H9 (cell line): Measurements from ENCODE around the gene HEATR5B. TPM values are rescaled to one million over a fixed set of nuclear protein-coding genes. Genes with fewer than 3 reads are reported as not detected.
A peak's percentile ranks its signal among the peaks of the same experiment; 100 is the strongest.

Source experiments
- DNase-seq: peaks from one replicate; pipeline ENCODE4 v3.0.0-alpha.2; 2017
- H2AFZ ChIP-seq: one replicate; pipeline ENCODE4 v1.6.1; 2013; ENCODE audit warnings: mild to moderate bottlenecking, low read length, control low read depth, moderate library complexity
- H2AK5ac ChIP-seq: 2 replicates; pipeline ENCODE4 v1.6.1; 2013; ENCODE audit warnings: low read length, control low read depth, mixed read lengths; ENCODE audit not compliant: insufficient read length
- H2BK120ac ChIP-seq: one replicate; pipeline ENCODE4 v1.6.1; 2013; ENCODE audit warnings: low read depth, mild to moderate bottlenecking, low read length, control low read depth, inconsistent platforms; ENCODE audit not compliant: poor library complexity, severe bottlenecking
- H2BK12ac ChIP-seq: 2 replicates; pipeline ENCODE4 v1.6.1; 2013; ENCODE audit warnings: low read length, control low read depth, mixed read lengths, low read depth; ENCODE audit not compliant: insufficient read length
- H2BK15ac ChIP-seq: 2 replicates; pipeline ENCODE4 v1.6.1; 2013; ENCODE audit warnings: low read depth, low read length, control low read depth
- H2BK20ac ChIP-seq: one replicate; pipeline ENCODE4 v1.6.1; 2013; ENCODE audit warnings: low read depth, mild to moderate bottlenecking, low read length, control low read depth, inconsistent platforms; ENCODE audit not compliant: poor library complexity, severe bottlenecking
- H2BK5ac ChIP-seq: 2 replicates; pipeline ENCODE4 v1.6.1; 2013; ENCODE audit warnings: low read length, control low read depth, mixed read lengths; ENCODE audit not compliant: insufficient read length
- H3K14ac ChIP-seq: 2 replicates; pipeline ENCODE4 v1.6.1; 2013; ENCODE audit warnings: low read length, control low read depth; ENCODE audit not compliant: insufficient read depth
- H3K18ac ChIP-seq: 2 replicates; pipeline ENCODE4 v1.6.1; 2013; ENCODE audit warnings: low read depth, mild to moderate bottlenecking, mixed read lengths, low read length, control low read depth; ENCODE audit not compliant: insufficient read length
- H3K23ac ChIP-seq: 2 replicates; pipeline ENCODE4 v1.6.1; 2013; ENCODE audit warnings: low read length, control low read depth, mixed read lengths, low read depth; ENCODE audit not compliant: insufficient read length
- H3K23me2 ChIP-seq: 2 replicates; pipeline ENCODE4 v1.6.1; 2013; ENCODE audit warnings: low read depth, mild to moderate bottlenecking, mixed read lengths, low read length, control low read depth; ENCODE audit not compliant: insufficient read length, poor library complexity, severe bottlenecking
- H3K27ac ChIP-seq: 2 replicates; pipeline ENCODE4 v1.5.1; 2013; ENCODE audit warnings: low read length, control low read depth, mixed read lengths, low read depth; ENCODE audit not compliant: insufficient read length
- H3K27me3 ChIP-seq: 2 replicates; pipeline ENCODE4 v1.6.1; 2013; ENCODE audit warnings: low read length, control low read depth, inconsistent platforms; ENCODE audit not compliant: insufficient read depth
- H3K4ac ChIP-seq: 2 replicates; pipeline ENCODE4 v1.6.1; 2013; ENCODE audit warnings: low read depth, mild to moderate bottlenecking, control low read depth, inconsistent platforms, low read length, moderate library complexity
- H3K4me1 ChIP-seq: 2 replicates; pipeline ENCODE4 v1.6.1; 2013; ENCODE audit warnings: low read length, control low read depth, inconsistent platforms; ENCODE audit not compliant: insufficient read depth
- H3K4me2 ChIP-seq: 2 replicates; pipeline ENCODE4 v1.6.1; 2013; ENCODE audit warnings: low read length, control low read depth, mixed read lengths; ENCODE audit not compliant: insufficient read length, insufficient read depth
- H3K56ac ChIP-seq: 2 replicates; pipeline ENCODE4 v1.6.1; 2013; ENCODE audit warnings: low read depth, mild to moderate bottlenecking, mixed read lengths, low read length, control low read depth; ENCODE audit not compliant: insufficient read length
- H3K79me1 ChIP-seq: 2 replicates; pipeline ENCODE4 v1.6.1; 2013; ENCODE audit warnings: low read depth, mild to moderate bottlenecking, moderate library complexity, low read length, control low read depth, inconsistent platforms; ENCODE audit not compliant: insufficient read depth, poor library complexity, severe bottlenecking
- H3K79me2 ChIP-seq: 2 replicates; pipeline ENCODE4 v1.6.1; 2013; ENCODE audit warnings: low read length, control low read depth, inconsistent platforms; ENCODE audit not compliant: insufficient read depth
- H3K9ac ChIP-seq: 2 replicates; pipeline ENCODE4 v1.6.1; 2013; ENCODE audit warnings: low read length, control low read depth, mixed read lengths; ENCODE audit not compliant: insufficient read length; ENCODE audit errors: extremely low read depth
- H3K9me3 ChIP-seq: one replicate; pipeline ENCODE4 v1.6.1; 2013; ENCODE audit warnings: low read depth, low read length, inconsistent platforms; ENCODE audit not compliant: control insufficient read depth
- H3T11ph ChIP-seq: one replicate; pipeline ENCODE4 v1.6.1; 2013; ENCODE audit warnings: mild to moderate bottlenecking, low read length, control low read depth, inconsistent platforms
- H4K20me1 ChIP-seq: one replicate; pipeline ENCODE4 v1.6.1; 2013; ENCODE audit not compliant: control insufficient read depth, insufficient read length, insufficient read depth
- H4K5ac ChIP-seq: 2 replicates; pipeline ENCODE4 v1.6.1; 2013; ENCODE audit warnings: low read depth, mild to moderate bottlenecking, mixed read lengths, low read length, control low read depth; ENCODE audit not compliant: insufficient read length
- H4K8ac ChIP-seq: replicated peaks from 2 replicates; pipeline ENCODE4 v1.6.1; 2013; ENCODE audit warnings: low read length, control low read depth, mixed read lengths, low read depth; ENCODE audit not compliant: insufficient read length
- H4K91ac ChIP-seq: 2 replicates; pipeline ENCODE4 v1.6.1; 2013; ENCODE audit warnings: low read depth, mild to moderate bottlenecking, moderate library complexity, mixed read lengths, low read length, control low read depth; ENCODE audit not compliant: insufficient read length
- H3K27ac Mint-ChIP-seq, 3 experiments: 2 replicates in 2 of 3; 3 replicates in 1 of 3; pipeline ENCODE4 v1.8.0; 2020 to 2021; ENCODE audit warnings: mixed read lengths in 3 of 3, mild to moderate bottlenecking in 1 of 3, moderate library complexity in 1 of 3
- H3K27me3 Mint-ChIP-seq: 2 replicates; pipeline ENCODE4 v1.8.0; 2021; ENCODE audit warnings: low read depth, mild to moderate bottlenecking, moderate library complexity, mixed read lengths
- H3K36me3 Mint-ChIP-seq, 3 experiments: 2 replicates in 2 of 3; 3 replicates in 1 of 3; pipeline ENCODE4 v1.8.0; 2020 to 2021; ENCODE audit warnings: low read depth in 3 of 3, mixed read lengths in 3 of 3; ENCODE audit not compliant: insufficient read depth in 1 of 3
- H3K4me1 Mint-ChIP-seq, 2 experiments: 2 replicates each; pipeline ENCODE4 v1.8.0; 2020; ENCODE audit warnings: mixed read lengths in 2 of 2
- H3K4me3 Mint-ChIP-seq, 2 experiments: 2 replicates in 1 of 2; 3 replicates in 1 of 2; pipeline ENCODE4 v1.8.0; 2020 to 2021; ENCODE audit warnings: mild to moderate bottlenecking in 2 of 2, mixed read lengths in 2 of 2, moderate library complexity in 1 of 2
- H3K9me3 Mint-ChIP-seq, 2 experiments: 2 replicates in 1 of 2; 3 replicates in 1 of 2; pipeline ENCODE4 v1.8.0; 2020; ENCODE audit warnings: mild to moderate bottlenecking in 2 of 2, mixed read lengths in 2 of 2, moderate library complexity in 1 of 2
- WGBS: extraction: QIAGEN DNeasy Blood & Tissue Kit; methylation state at CpG from one replicate; pipeline ENCODE4 v1.1.7; 2013; ENCODE audit warnings: missing lambda C conversion rate, low lambda C conversion rate, mixed read lengths; ENCODE audit not compliant: insufficient read length; ENCODE audit errors: extremely low coverage; 5-methylcytosine and 5-hydroxymethylcytosine counted together
- total RNA-seq: library from RNA; stranded (reverse); gene quantifications from 2 replicates; pipeline ENCODE4 v1.2.1, GENCODE V29; 2021
- TF ChIP-seq, protein P1 (sequence below): fragments of 200-600 bp; sonication (generic); conservative IDR thresholded peaks from 3 replicates; pipeline ENCODE4 v1.8.0; 2021; ENCODE audit warnings: antibody characterized with exemption, mild to moderate bottlenecking

HEATR5B gene
- total RNA-seq, 1 experiment from 2014 or later, result 14.0 TPM

DNA sequence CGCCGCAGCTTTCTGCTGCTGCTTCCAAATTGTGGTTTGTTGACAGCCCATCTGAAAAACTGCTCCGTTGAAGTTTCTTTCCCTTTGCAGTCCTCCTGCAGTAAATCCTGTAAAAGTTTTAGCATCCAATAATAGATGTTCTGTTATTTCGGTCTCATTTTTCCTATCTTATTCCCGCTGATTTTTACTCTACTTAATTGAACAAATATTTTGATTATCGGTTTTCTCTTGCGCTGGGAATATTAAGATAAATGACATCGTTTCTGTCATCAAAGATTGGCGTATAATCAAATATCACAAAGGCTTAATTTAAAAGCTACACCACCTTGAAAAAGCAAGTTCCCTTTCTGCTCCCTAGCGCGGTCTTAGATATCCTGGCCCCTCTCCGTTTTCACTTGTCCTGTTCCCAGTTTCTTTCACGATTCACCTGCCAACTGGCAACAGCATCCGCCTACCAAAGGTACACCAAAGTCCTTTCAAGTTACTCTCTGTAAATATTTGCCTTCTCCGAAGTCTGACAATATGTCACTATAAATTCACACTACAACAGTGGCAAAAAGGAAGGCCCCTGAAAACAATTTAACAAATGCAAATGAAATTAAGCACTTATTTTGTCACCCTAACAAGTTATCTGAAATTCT is 116.8 kb downstream of the HEATR5B start:
- Histone ChIP-seq H3K9me3 (no peaks in the 10 kb centered on the region), H3K4me1 (peaks cover 6% of the 10 kb centered on the region; the same call in 1 of the 2 replicates), H3K4ac (no peak overlapping the region), H2BK12ac (no peak overlapping the region), H2BK5ac (no peak overlapping the region), H3K56ac (no peak overlapping the region), H2AK5ac (no peak overlapping the region), H4K5ac (no peak overlapping the region), H3K23ac (no peak overlapping the region), H3K79me1 (no peaks in the 10 kb centered on the region), H3K27me3 (no peaks in the 10 kb centered on the region), H3K14ac (no peak overlapping the region), H2AFZ (no peak overlapping the region), H3K18ac (no peak overlapping the region), H4K20me1 (no peaks in the 10 kb centered on the region), H4K8ac (no peak overlapping the region), H3K27ac (no peak overlapping the region), H3T11ph (no peak overlapping the region), H2BK15ac (no peak overlapping the region), H3K79me2 (0 out of 2 replicates have a peak, but pooled peaks cover 2% of the 10 kb centered on the region), H3K4me2 (peak overlapping the region; percentile 83), H2BK20ac (no peak overlapping the region), H3K9ac (peak overlapping the region; percentile 74), H3K23me2 (peaks cover 10% of the 10 kb centered on the region), H2BK120ac (no peak overlapping the region), H4K91ac (no peak overlapping the region)
- peaks cover 51 to 54% of the 10 kb centered on the region in 2 experiments for H3K4me1 Mint-ChIP-seq
- H3K27ac Mint-ChIP-seq, result no peak overlapping the region
- no CpG with 5 or more reads among the region's 15 CpGs for WGBS
- peak overlapping the region; percentile 83 to 87 for H3K4me3 Mint-ChIP-seq
- no peak for DNase-seq
- no peaks in the 10 kb centered on the region for H3K9me3 Mint-ChIP-seq
- no peaks in the 10 kb centered on the region for H3K27me3 Mint-ChIP-seq
- H3K36me3 Mint-ChIP-seq, result no peaks in the 10 kb centered on the region
- TF ChIP-seq, protein P1, sequence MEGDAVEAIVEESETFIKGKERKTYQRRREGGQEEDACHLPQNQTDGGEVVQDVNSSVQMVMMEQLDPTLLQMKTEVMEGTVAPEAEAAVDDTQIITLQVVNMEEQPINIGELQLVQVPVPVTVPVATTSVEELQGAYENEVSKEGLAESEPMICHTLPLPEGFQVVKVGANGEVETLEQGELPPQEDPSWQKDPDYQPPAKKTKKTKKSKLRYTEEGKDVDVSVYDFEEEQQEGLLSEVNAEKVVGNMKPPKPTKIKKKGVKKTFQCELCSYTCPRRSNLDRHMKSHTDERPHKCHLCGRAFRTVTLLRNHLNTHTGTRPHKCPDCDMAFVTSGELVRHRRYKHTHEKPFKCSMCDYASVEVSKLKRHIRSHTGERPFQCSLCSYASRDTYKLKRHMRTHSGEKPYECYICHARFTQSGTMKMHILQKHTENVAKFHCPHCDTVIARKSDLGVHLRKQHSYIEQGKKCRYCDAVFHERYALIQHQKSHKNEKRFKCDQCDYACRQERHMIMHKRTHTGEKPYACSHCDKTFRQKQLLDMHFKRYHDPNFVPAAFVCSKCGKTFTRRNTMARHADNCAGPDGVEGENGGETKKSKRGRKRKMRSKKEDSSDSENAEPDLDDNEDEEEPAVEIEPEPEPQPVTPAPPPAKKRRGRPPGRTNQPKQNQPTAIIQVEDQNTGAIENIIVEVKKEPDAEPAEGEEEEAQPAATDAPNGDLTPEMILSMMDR, result no peak
